Peyer's patch (tissue), 4 donors: ENCODE measurements around the gene FLCN.

Experiments
- CTCF ChIP-seq, 6 experiments: fragments of 450-650 bp in 4 of 6; fragments of 200-600 bp in 2 of 6; sonication (generic) in 1 of 6; IDR thresholded peaks; one replicate each; pipeline ENCODE4 v1.5.1; 2017 to 2019; ENCODE audit warnings: antibody characterized with exemption in 6 of 6, mild to moderate bottlenecking in 3 of 6, moderate library complexity in 1 of 6
- POLR2A ChIP-seq, 2 donors: fragments of 450-650 bp; IDR thresholded peaks; one replicate each; pipeline ENCODE4 v1.5.1; 2017; ENCODE audit warnings: antibody characterized with exemption in 2 of 2, mild to moderate bottlenecking in 2 of 2, moderate library complexity in 2 of 2

DNA sequence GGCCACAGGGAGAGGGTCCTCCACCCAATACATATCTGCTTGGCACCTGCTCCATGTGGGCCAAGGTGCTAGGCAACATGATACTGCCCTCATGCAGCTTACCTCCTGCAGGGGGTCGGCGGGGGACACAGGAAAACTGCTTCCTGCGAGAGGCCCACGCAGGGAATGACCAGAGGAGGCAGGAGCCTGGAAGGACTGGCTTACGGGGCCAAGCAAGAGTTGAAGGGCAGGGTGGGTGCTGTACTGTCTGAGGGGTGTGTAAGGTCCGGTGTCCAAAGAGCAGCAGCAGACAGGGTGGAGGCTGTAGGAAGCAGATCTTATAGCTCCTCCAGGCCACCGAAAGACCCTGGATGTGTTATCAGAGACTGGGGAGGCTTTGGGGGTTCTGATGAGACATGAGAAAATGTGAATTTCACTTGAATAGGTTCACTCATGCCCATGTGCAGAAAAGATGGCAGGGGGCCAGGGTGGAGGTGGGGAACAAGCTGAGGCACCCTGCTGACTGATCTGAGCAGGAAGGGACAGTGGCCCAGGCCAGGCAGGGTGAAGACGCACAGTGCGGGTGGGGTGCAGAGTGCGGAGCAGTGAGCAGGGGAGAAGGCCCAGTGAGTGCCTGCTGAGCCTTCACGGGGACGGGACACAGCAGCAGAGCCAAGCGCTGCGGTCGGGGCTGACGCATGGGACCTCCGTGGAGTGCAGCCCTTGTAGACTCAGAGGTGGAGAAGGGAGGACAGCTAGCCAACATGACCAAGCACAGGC is 8.3 kb downstream of the FLCN start:
- no peak for TF ChIP-seq POLR2A (IDR thresholded peaks at IDR 0.05)
- no peak for TF ChIP-seq CTCF (IDR thresholded peaks at IDR 0.05)
